Activated effector memory CD4-positive, alpha-beta T cell treated with Interleukin-2 at 50 U/mL for 16 hours (primary cell): ENCODE results near the gene KASH5.
"Not testable (repeated sequence)": the region's sequence is repeated elsewhere in the genome, so short reads cannot be mapped to it uniquely, and the experiment has no call there.

Source experiments
- DNase-seq: peaks from one replicate; pipeline ENCODE4 v3.0.0-alpha.2; 2020

KASH5 gene

GRCh38 chr19:49439836-49440235, 51.8 kb downstream of the KASH5 start:
- DNase-seq = no peak

GRCh38 chr19:49440439-49441209, 52.6 kb downstream of the KASH5 start:
- no peak for DNase-seq

DNA sequence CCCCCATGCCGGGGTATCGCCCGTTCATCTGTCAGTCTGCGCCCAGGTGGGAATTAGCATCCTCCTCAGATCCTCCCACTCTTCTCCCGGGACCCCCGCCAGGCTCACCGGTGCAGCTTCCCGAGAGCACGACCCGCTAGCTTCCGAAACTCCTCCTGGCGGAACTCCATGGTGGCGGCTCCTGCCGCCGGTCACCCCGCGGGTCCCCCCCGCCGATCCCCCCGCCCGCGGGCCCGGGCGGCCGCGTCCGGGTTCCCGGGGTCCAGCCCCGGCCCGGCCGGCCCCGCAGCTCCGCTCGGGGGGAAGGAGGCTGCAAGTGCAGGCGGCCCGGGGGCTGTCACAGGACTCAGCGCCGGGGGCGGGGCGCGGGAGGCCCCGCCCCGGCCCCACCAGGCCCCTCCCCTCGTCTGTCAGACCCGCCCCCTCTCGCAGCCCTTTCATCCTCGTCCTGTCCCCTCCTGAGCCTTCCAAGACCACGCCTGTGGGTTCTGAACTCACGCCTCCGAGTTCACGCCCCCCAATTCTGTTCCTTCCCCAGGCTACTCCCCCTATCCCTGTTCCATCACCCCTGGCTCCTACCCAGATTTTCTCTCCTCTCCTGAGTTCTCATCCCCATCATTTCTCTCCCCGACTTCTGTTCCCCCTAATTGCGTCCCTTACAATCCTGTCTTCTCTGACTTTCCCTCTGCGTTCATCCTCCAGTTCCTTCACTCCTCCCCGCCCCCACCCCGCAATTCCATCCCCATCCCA, 53.3 kb downstream of the KASH5 start, which contains the start of gene SLC17A7:
SLC17A7 (minus strand) TSS at position 318 of the 750 bp plus-strand sequence; CDS start at position 170, 148 bp downstream.
- peak; percentile 19 for DNase-seq

DNA sequence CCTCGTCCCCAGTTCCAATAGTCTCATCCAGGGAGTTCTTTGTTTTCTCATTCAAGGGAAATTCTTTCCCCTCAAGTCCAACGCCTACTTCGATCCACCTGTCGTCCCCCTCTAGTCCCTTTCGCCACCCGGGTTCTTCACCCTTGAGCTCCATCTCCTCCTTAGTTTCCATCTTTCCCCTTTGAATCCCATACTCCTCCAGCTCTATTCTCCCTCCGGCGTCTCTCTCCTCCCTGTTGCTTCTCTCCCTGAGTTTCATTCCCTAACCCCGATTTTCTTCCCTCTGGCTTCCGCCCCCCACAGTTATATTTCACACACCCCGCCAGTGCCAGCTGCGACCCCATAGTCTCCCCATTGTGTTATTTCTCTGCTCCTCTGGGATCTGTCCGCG, 53.9 kb downstream of the KASH5 start:
- DNase-seq = no peak

GRCh38 chr19:49442354-49442753, 54.3 kb downstream of the KASH5 start:
- no peak for DNase-seq

GRCh38 chr19:49442771-49443365, 54.8 kb downstream of the KASH5 start:
- DNase-seq = peak; percentile 23

DNA sequence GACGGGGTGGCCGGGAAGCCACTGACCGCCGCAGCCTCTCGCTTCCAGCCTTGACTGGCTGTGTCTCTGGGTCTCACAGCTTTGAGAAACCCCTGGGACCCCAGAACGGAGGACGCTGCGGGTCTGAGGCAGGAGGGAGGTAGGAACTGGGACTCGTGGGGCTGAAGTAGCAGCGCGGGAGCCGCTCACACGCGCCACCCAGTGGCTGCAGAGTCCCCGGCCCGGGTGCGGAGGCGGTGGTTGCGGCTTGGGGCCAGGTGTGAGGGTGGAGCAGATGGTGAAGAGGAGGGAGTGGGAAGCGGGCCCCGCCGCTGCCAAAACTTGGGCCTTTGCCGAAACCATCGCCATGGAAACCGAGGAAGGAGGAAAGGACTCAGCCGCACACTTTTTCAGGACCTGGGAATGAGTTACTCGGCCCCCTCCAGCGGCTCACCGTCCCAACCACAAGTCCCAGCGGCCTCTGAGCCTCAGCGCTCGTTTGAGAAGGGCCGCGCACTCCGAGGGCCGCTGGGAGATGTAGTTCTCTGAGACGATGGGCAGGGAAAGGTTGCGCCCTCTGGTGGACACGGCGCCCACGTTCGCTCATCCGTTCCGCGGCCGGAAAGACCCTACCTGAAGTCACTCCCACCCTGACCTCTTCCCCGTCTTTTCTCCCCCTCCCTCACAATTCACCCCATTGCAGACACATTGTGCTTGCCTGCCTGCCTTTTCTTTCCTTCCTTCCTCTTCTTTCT, 55.5 kb downstream of the KASH5 start:
- peak; percentile 87 for DNase-seq

- not testable (repeated sequence) for DNase-seq
These were observed 56.2 kb downstream of the KASH5 start for GRCh38 chr19:49444100-49444700.

DNA sequence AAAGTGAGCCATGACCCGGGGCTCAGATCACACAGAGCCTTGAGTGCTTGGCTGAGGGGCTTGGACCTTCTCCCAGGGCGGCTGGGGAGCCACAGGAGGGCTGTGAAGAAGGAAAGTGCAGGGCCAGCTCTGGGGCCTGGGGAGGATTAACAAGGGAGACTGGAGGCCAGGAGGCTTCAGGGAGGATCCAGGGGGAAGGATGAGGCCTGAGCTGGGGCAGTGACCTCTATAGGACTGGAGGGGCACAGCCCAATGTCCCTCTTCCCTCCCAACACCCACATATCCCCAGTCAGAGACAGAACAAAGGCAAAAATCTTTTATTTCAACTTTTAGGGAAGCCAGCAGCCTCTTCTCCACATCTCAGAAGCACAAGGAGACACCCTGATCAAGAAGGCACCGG, 57.9 kb downstream of the KASH5 start:
- DNase-seq = no peak

DNA sequence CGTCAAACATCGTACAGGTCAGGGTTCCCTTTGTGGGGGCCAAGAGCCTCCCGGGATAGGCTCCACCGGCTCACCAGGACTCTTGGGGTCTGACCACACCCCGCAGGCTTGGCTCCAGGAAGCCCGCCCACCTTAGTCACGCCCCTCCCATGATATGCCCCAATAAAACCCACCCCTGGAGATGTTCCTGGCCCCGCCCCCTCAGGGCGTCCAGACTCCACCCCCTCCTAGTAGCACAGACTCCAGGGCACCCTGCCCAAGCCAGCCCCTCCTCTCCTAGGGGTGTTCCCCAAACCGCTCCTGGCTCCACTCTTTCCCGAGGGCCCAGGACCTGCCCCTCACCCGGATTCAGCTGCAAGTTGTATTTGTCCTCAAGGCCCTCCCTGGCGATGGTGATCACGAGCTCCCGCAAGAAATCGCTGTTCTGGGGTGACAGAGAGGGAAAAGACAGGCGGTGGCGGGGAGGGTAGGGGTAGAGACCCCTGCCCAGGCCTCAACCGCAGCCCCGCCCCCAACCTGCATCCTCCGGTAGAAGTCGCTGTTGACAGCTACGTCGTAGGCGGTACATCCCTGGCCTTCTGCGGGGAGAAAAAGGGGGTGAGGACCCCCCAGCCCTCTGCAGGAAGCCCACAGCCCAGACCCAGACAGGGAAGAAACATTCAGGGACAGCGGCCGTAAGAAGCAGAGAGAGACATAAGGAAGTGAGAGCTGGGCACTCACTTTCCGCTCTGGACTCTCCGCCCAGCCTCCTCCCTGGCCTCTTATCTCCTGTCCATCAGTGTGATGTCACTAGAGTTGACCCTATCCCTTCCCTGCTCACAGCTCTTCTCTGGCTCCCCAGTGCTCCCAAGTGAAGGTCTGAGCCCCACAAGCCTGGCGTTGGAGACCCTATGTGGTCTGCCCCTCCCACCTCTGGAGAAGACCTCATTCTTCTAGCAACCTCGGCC, 59.7 kb downstream of the KASH5 start:
- no peak for DNase-seq

DNA sequence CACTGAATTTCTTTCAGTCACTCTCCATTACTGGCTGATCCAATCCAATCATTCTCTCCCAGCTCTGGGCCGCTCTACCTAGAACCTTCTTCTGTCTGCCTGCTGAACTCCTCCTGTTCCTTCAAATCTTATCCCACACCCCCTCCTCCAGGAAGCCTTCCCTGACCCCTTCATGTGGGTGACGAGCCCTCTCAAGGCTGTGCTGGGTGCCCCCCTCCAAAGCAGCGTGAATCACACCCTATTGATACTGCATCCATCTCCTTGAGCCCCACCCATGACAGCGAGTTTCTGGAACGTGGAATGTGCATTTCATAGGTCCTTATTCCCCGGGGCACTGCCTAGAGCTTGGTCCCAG, 60.4 kb downstream of the KASH5 start:
- no peak for DNase-seq

- no peak for DNase-seq
These were observed 62.4 kb downstream of the KASH5 start for GRCh38 chr19:49450405-49450804.

DNA sequence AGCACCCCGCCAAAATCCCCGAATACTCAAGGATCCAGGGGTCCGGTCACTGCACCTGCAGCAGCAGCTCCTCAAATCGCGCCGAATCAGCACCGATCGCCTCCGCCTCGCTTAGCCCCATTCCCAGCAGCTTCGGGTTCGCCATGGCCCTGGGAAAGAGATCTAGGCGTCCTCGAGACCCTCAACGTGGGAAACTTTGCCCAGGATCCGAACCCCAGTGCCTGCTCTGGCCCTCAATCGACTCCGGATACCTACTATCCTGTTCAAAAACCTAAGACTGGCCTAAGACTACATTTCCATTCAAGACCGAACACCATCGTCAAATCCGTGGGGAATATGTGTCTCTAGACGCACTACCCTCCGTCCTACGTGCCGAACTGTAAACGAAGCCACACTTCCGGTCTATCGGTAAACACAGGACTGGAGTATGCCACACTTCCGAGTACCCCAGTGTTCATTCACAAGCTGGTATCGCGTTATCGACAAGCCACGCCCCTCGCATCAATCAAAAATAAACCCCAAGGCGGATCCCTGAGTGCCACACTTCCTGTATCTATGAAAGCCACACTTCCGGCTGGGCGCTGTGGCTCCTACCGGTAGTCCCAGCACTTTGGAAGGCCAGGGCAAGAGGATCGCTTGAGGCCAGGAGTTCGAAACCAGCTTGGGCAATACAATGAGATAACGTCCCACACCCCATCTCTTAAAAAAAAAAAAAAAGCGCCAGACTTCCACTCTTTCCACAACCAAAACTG, 63.6 kb downstream of the KASH5 start, which contains the start of gene PIH1D1:
PIH1D1 (minus strand) TSS at position 385 of the 752 bp plus-strand sequence; CDS start at position 145, 240 bp downstream.
- DNase-seq = peak; percentile 88

- peak; percentile 96 for DNase-seq
These were observed 65.1 kb downstream of the KASH5 start, which contains the start of gene ALDH16A1 for GRCh38 chr19:49453013-49453756. ALDH16A1 (plus strand) TSS chr19:49453225; CDS start chr19:49453332, 107 bp downstream.

GRCh38 chr19:49453757-49454240, 65.8 kb downstream of the KASH5 start:
- DNase-seq = no peak

DNA sequence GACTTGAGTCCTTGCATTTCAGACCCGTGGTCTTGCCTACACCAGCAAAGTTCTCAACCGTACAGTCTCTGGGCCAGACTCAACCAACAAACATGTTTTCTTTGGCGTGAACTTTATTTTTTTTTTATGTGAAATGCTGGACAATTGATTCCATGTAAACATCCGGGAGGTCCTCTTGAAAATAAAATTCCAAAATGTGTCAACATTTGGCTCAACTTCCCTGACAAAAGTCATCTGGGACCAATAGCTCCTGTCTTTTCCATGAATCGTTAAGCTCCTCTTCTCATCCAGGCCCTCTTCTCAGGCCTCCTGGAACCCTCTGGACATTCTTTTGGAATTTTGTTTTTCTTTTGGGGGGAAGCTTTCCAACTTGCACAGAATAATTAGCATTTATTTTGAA, 67.7 kb downstream of the KASH5 start:
- no peak for DNase-seq

GRCh38 chr19:49456326-49456725, 68.3 kb downstream of the KASH5 start:
- DNase-seq = no peak

DNA sequence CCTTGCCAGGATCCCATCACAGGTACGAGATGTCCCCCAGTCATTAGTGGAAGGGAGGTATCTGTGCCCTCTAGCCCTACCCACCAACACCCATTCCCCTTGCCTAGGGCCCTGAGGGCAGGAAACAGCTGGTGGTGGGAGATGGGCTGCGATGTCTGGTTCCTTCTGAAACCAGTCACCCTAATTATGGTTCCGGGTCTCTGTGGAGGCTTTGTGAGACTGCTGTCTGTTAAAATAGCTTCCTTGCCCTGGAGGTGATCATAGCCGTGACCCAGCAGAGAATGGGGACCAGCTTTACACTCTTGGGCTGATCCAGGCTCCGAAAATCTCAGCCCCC, 70.5 kb downstream of the KASH5 start:
- no peak for DNase-seq

DNA sequence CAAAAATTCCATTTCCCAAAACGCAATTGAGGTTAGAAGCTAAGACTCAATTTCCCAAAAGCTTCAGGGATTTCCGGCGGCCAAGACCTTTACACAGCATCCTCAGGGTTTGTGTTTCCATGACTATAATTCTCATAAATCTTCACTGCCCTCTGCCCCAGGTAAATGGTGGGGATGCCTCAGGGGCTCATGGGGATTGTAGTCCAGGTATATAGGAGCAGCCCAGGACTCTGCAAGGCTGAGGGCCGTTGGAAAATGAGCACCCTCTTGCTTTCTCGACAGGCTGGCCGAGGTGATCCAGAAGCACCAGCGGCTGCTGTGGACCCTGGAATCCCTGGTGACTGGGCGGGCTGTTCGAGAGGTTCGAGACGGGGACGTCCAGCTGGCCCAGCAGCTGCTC, 71.3 kb downstream of the KASH5 start:
- no peak for DNase-seq

DNA sequence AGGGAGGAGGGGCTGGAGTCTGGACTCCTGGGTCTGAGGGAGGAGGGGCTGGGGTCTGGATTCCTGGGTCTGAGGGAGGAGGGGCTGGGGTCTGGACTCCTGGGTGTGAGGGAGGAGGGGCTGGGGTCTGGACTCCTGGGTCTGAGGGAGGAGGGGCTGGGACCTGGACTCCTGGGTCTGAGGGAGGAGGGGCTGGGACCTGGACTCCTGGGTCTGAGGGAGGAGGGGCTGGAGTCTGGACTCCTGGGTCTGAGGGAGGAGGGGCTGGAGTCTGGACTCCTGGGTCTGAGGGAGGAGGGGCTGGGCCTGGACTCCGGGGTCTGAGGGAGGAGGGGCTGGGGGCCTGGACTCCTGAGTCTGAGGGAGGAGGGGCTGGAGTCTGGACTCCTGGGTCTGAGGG, 73.1 kb downstream of the KASH5 start:
- not testable (repeated sequence) for DNase-seq
